ENCODE measurements around the gene RPL10A.

Gene RPL10A

GRCh38 chr6:35468980-35469750 lies 964 bp downstream of the RPL10A start:
- peak overlapping the region; percentile 95 for H3K4me3 ChIP-seq (ENCODE audit: low read depth, low read length)
- in situ Hi-C loops (cut with HindIII; ENCODE audit: low sequenced_read_pairs) = no loop called here
- TF ChIP-seq CTCF (IDR thresholded peaks at IDR 0.05; ENCODE audit: low read depth, low read length, missing control alignments) = no peak
- no peak for DNase-seq (ENCODE audit: low read depth)

- no peak for DNase-seq (ENCODE audit: low read depth)
- TF ChIP-seq CTCF (IDR thresholded peaks at IDR 0.05; ENCODE audit: low read depth, low read length, missing control alignments) = no peak
- H3K4me3 ChIP-seq (ENCODE audit: low read depth, low read length) = peak overlapping the region; percentile 95
- in situ Hi-C loops (cut with HindIII; ENCODE audit: low sequenced_read_pairs) = no loop called here
Measured at GRCh38 chr6:35469751-35470662, 1.8 kb downstream of the RPL10A start.

- TF ChIP-seq CTCF (IDR thresholded peaks at IDR 0.05; ENCODE audit: low read depth, low read length, missing control alignments) = no peak
- H3K4me3 ChIP-seq (ENCODE audit: low read depth, low read length) = peak overlapping the region; percentile 95
- in situ Hi-C loops (cut with HindIII; ENCODE audit: low sequenced_read_pairs) = no loop called here
- DNase-seq (ENCODE audit: low read depth) = no peak
Measured at GRCh38 chr6:35470663-35471120, 2.5 kb downstream of the RPL10A start.

- no peak for DNase-seq (ENCODE audit: low read depth)
- in situ Hi-C loops (cut with HindIII; ENCODE audit: low sequenced_read_pairs) = no loop called here
- no peak overlapping the region for H3K4me3 ChIP-seq (ENCODE audit: low read depth, low read length)
- no peak for TF ChIP-seq CTCF (IDR thresholded peaks at IDR 0.05; ENCODE audit: low read depth, low read length, missing control alignments)
Measured at GRCh38 chr6:35471836-35472345, 3.7 kb downstream of the RPL10A start.

- in situ Hi-C loops (cut with HindIII; ENCODE audit: low sequenced_read_pairs) = no loop called here
- H3K4me3 ChIP-seq (ENCODE audit: low read depth, low read length) = no peak overlapping the region
- no peak for DNase-seq (ENCODE audit: low read depth)
- TF ChIP-seq CTCF (IDR thresholded peaks at IDR 0.05; ENCODE audit: low read depth, low read length, missing control alignments) = no peak
Measured at GRCh38 chr6:35473075-35473849, 5.1 kb downstream of the RPL10A start.

GRCh38 chr6:35473850-35474130 lies 5.6 kb downstream of the RPL10A start:
- DNase-seq (ENCODE audit: low read depth) = no peak
- no peak overlapping the region for H3K4me3 ChIP-seq (ENCODE audit: low read depth, low read length)
- TF ChIP-seq CTCF (IDR thresholded peaks at IDR 0.05; ENCODE audit: low read depth, low read length, missing control alignments) = no peak
- in situ Hi-C loops (cut with HindIII; ENCODE audit: low sequenced_read_pairs) = no loop called here
